Left lung (tissue), 10 donors: ENCODE measurements around the gene PYGB. TPM values are rescaled to one million over a fixed set of nuclear protein-coding genes. Genes with fewer than 3 reads are reported as not detected.
A peak's percentile ranks its signal among the peaks of the same experiment; 100 is the strongest.

Experiments used
- ATAC-seq: fragments of 200-7000 bp; cut with Tn5 transposase; one replicate; pipeline ENCODE4 v1.9.1; 2020; ENCODE audit warnings: moderate library complexity
- DNase-seq, 4 donors: peaks; one replicate each; pipeline ENCODE4 v3.0.0-alpha.2; 2013 to 2020
- H3K27ac ChIP-seq, 2 donors: fragments of 200-600 bp; sonication (generic) in 1 of 2; one replicate each; pipeline versions ENCODE4 v1.5.0 to v1.8.0; 2020 to 2021
- H3K27me3 ChIP-seq, 2 donors: fragments of 200-600 bp; sonication (generic) in 1 of 2; one replicate each; pipeline versions ENCODE4 v1.5.0 to v1.8.0; 2020 to 2021
- H3K36me3 ChIP-seq, 2 donors: fragments of 200-600 bp; sonication (generic) in 1 of 2; one replicate each; pipeline versions ENCODE4 v1.5.0 to v1.8.0; 2020 to 2021
- H3K4me1 ChIP-seq, 2 donors: fragments of 200-600 bp; one replicate each; pipeline ENCODE4 v1.8.0; 2021
- H3K4me3 ChIP-seq, 2 donors: fragments of 200-600 bp; sonication (generic) in 1 of 2; one replicate each; pipeline versions ENCODE4 v1.5.0 to v1.8.0; 2020 to 2021; ENCODE audit warnings: mild to moderate bottlenecking in 1 of 2
- H3K9me3 ChIP-seq, 2 donors: fragments of 200-600 bp; sonication (generic) in 1 of 2; one replicate each; pipeline versions ENCODE4 v1.5.0 to v1.8.0; 2020 to 2021
- CTCF ChIP-seq, 2 donors: fragments of 200-600 bp; sonication (generic) in 1 of 2; IDR thresholded peaks; one replicate each; pipeline versions ENCODE4 v1.5.0 to v1.8.0; 2021; ENCODE audit warnings: antibody characterized with exemption in 2 of 2
- intact Hi-C, 2 donors: fragments of 100-400 bp; cut with DNase I; formaldehyde crosslinking; loops; one replicate each; pipeline versions ENCODE4 v1.11.2 to v1.14.2; 2022
- polyA plus RNA-seq, 6 donors: library from polyadenylated mRNA; unstranded; fragments of 120-200 nt; gene quantifications; one replicate each; pipeline ENCODE4 v1.2.1, GENCODE V29; 2013; ENCODE audit not compliant: insufficient read length in 6 of 6
- total RNA-seq, 2 donors: library from RNA; stranded (reverse); fragmentation: NEBNext Ultra II Directional; extraction: Animal tissue kit (Norgen Biotek cat#: 25700); gene quantifications; one replicate each; pipeline ENCODE4 v1.2.1, GENCODE V29; 2021
- donor health status: DM: no; HTN: yes; CAD: no.
- donor health status: DM: no; HTN: no; CAD: no.

Gene PYGB
- total and polyA plus RNA-seq, 8 donors: 37.8 to 81.3 (median 47.8) TPM

- Histone ChIP-seq H3K4me3 (no peak overlapping the region), H3K9me3 (no peaks in the 10 kb centered on the region), H3K27me3 (no peaks in the 10 kb centered on the region), H3K27ac (no peak overlapping the region), H3K36me3 (peaks cover 0 to 100% of the 10 kb centered on the region in 2 donors), H3K4me1 (no peaks in the 10 kb centered on the region)
- DNase-seq (peak in 2 of 4 donors; percentile 28 to 78), ATAC-seq (no peak)
- intact Hi-C loops: no loop called here
- TF ChIP-seq CTCF (IDR thresholded peaks at IDR 0.05): no peak
These were observed 33.0 kb downstream of the PYGB start for GRCh38 chr20:25280574-25281535.

- ATAC-seq (no peak), DNase-seq (peak in 2 of 4 donors; percentile 36 to 74)
- H3K9me3 ChIP-seq: no peaks in the 10 kb centered on the region
- H3K36me3 ChIP-seq: peaks cover 0 to 100% of the 10 kb centered on the region in 2 donors
- intact Hi-C loops: no loop called here
- no peak for TF ChIP-seq CTCF (IDR thresholded peaks at IDR 0.05)
- no peak overlapping the region for H3K27ac ChIP-seq
- no peaks in the 10 kb centered on the region for H3K4me1 ChIP-seq
- H3K4me3 ChIP-seq: no peak overlapping the region
- no peaks in the 10 kb centered on the region for H3K27me3 ChIP-seq
These were observed 33.7 kb downstream of the PYGB start for GRCh38 chr20:25281541-25281991.

GRCh38 chr20:25282034-25282781 is 34.3 kb downstream of the PYGB start:
- intact Hi-C loops: no loop called here
- DNase-seq (peak in 2 of 4 donors; percentile 30 to 66), ATAC-seq (no peak)
- no peak overlapping the region for H3K4me3 ChIP-seq
- peaks cover 0 to 100% of the 10 kb centered on the region in 2 donors for H3K36me3 ChIP-seq
- no peaks in the 10 kb centered on the region for H3K27me3 ChIP-seq
- no peaks in the 10 kb centered on the region for H3K9me3 ChIP-seq
- TF ChIP-seq CTCF (IDR thresholded peaks at IDR 0.05): no peak
- H3K4me1 ChIP-seq: no peaks in the 10 kb centered on the region
- no peak overlapping the region for H3K27ac ChIP-seq

- H3K27me3 ChIP-seq: no peaks in the 10 kb centered on the region
- H3K27ac ChIP-seq: no peak overlapping the region
- H3K4me1 ChIP-seq: no peaks in the 10 kb centered on the region
- no peak overlapping the region for H3K4me3 ChIP-seq
- ATAC-seq (no peak), DNase-seq (peak in 2 of 4 donors; percentile 29 to 66)
- no peaks in the 10 kb centered on the region for H3K9me3 ChIP-seq
- intact Hi-C loops: no loop called here
- no peak for TF ChIP-seq CTCF (IDR thresholded peaks at IDR 0.05)
- peaks cover 0 to 100% of the 10 kb centered on the region in 2 donors for H3K36me3 ChIP-seq
These were observed 34.9 kb downstream of the PYGB start for GRCh38 chr20:25282796-25283195.
